Lower leg skin (tissue), 4 donors: ENCODE measurements around the gene ZFYVE27. TPM values are rescaled to one million over a fixed set of nuclear protein-coding genes. Genes with fewer than 3 reads are reported as not detected.

Experiments
- DNase-seq, 2 donors: peaks; one replicate each; pipeline ENCODE4 v3.0.0-alpha.2; 2019; ENCODE audit warnings: low spot score in 2 of 2
- H3K4me3 ChIP-seq: fragments of 200-600 bp; sonication (generic); 2 replicates; pipeline ENCODE4 v1.5.1; 2017; ENCODE audit warnings: mild to moderate bottlenecking, low read depth; ENCODE audit not compliant: poor library complexity, severe bottlenecking
- CTCF ChIP-seq, 3 donors: fragments of 450-650 bp; IDR thresholded peaks; one replicate each; pipeline ENCODE4 v1.5.1; 2016; ENCODE audit warnings: antibody characterized with exemption in 3 of 3, mild to moderate bottlenecking in 3 of 3, moderate library complexity in 2 of 3
- POLR2A ChIP-seq, 2 donors: fragments of 450-650 bp; IDR thresholded peaks; one replicate each; pipeline ENCODE4 v1.6.1; 2016 to 2017; ENCODE audit warnings: antibody characterized with exemption in 2 of 2, mild to moderate bottlenecking in 1 of 2, moderate library complexity in 1 of 2
- WGBS, 2 donors: methylation state at CpG; one replicate each; pipeline ENCODE4 v1.1.5; 2018; 5-methylcytosine and 5-hydroxymethylcytosine counted together
- intact Hi-C: fragments of 100-400 bp; cut with DNase I; formaldehyde crosslinking; loops from one replicate; pipeline ENCODE4 v1.15.0; 2023; ENCODE audit warnings: low total_unique reads
- total RNA-seq, 4 donors: library from RNA; depleted of rRNA; stranded (reverse); fragments of >200 nt; gene quantifications; one replicate each; pipeline ENCODE4 v1.1.0, GENCODE V29; 2016

ZFYVE27 gene
- total RNA-seq, 4 donors from 2014 or later = 18.7 to 35.0 (median 21.4) TPM

GRCh38 chr10:97779492-97779891 lies 42.6 kb downstream of the ZFYVE27 start:
- H3K4me3 ChIP-seq = no peak overlapping the region
- TF ChIP-seq CTCF (IDR thresholded peaks at IDR 0.05) (no peak), POLR2A (IDR thresholded peaks at IDR 0.05) (no peak)
- no peak for DNase-seq
- 72 to 79% methylated on average over 4 of the region's 4 CpGs for WGBS, 2 donors
- intact Hi-C loops = no loop called here

GRCh38 chr10:97779975-97780374 lies 43.0 kb downstream of the ZFYVE27 start:
- no peak for TF ChIP-seq CTCF (IDR thresholded peaks at IDR 0.05)
- TF ChIP-seq POLR2A (IDR thresholded peaks at IDR 0.05) = no peak
- DNase-seq = no peak
- WGBS, 2 donors = 75 to 90% methylated on average over 3 of the region's 3 CpGs
- H3K4me3 ChIP-seq = no peak overlapping the region
- intact Hi-C loops = no loop called here

GRCh38 chr10:97780841-97781617 lies 44.1 kb downstream of the ZFYVE27 start:
- no peak overlapping the region for H3K4me3 ChIP-seq
- 49% methylated on average over 7 of the region's 7 CpGs for WGBS, 2 donors
- no peak for DNase-seq
- TF ChIP-seq CTCF (IDR thresholded peaks at IDR 0.05) (no peak), POLR2A (IDR thresholded peaks at IDR 0.05) (no peak)
- intact Hi-C loops = no loop called here

- DNase-seq = no peak
- TF ChIP-seq CTCF (IDR thresholded peaks at IDR 0.05) (no peak), POLR2A (IDR thresholded peaks at IDR 0.05) (no peak)
- H3K4me3 ChIP-seq = no peak overlapping the region
- 60 to 63% methylated on average over 13 to 14 of the region's 14 CpGs for WGBS, 2 donors
- intact Hi-C loops = no loop called here
These were observed 44.8 kb downstream of the ZFYVE27 start for GRCh38 chr10:97781618-97782331.

GRCh38 chr10:97782455-97783228 lies 45.7 kb downstream of the ZFYVE27 start:
- no peak for TF ChIP-seq POLR2A (IDR thresholded peaks at IDR 0.05)
- TF ChIP-seq CTCF (IDR thresholded peaks at IDR 0.05) = no peak
- 62 to 63% methylated on average over 10 to 11 of the region's 11 CpGs for WGBS, 2 donors
- DNase-seq = no peak
- no peak overlapping the region for H3K4me3 ChIP-seq
- intact Hi-C loops = no loop called here
